Measurements from ENCODE around the gene AXL. TPM values are rescaled to one million over a fixed set of nuclear protein-coding genes. Genes with fewer than 3 reads are reported as not detected.
"Not testable (repeated sequence)": the region's sequence is repeated elsewhere in the genome, so short reads cannot be mapped to it uniquely, and the experiment has no call there.

AXL gene
- total RNA-seq, 1 donor from 2014 or later: 214 TPM

GRCh38 chr19:41226053-41226873 lies 7.2 kb downstream of the AXL start:
- DNase-seq (ENCODE audit: low spot score): no peak
- H3K4me1 Mint-ChIP-seq (ENCODE audit: low read depth): peaks cover 66% of the 10 kb centered on the region
- peak; percentile 51 for TF ChIP-seq CTCF (IDR thresholded peaks at IDR 0.05)
- H3K27ac Mint-ChIP-seq (ENCODE audit: unreplicated experiment): peak overlapping the region; percentile 99
- peaks cover 16% of the 10 kb centered on the region for H3K36me3 Mint-ChIP-seq (ENCODE audit: low read depth)
- no peaks in the 10 kb centered on the region for H3K9me3 Mint-ChIP-seq (ENCODE audit: low read depth)
- peak overlapping the region; percentile 71 for H3K4me3 Mint-ChIP-seq (ENCODE audit: unreplicated experiment)
- H3K27me3 Mint-ChIP-seq (ENCODE audit: low read depth): no peaks in the 10 kb centered on the region

- peaks cover 14% of the 10 kb centered on the region for H3K36me3 Mint-ChIP-seq (ENCODE audit: low read depth)
- peak overlapping the region; percentile 93 for H3K27ac Mint-ChIP-seq (ENCODE audit: unreplicated experiment)
- peaks cover 59% of the 10 kb centered on the region for H3K4me1 Mint-ChIP-seq (ENCODE audit: low read depth)
Measured at GRCh38 chr19:41226874-41227390, 7.9 kb downstream of the AXL start.

GRCh38 chr19:41228486-41228885 lies 9.5 kb downstream of the AXL start:
- H3K36me3 Mint-ChIP-seq (ENCODE audit: low read depth): peaks cover 13% of the 10 kb centered on the region
- H3K27me3 Mint-ChIP-seq (ENCODE audit: low read depth): no peaks in the 10 kb centered on the region
- peaks cover 44% of the 10 kb centered on the region for H3K4me1 Mint-ChIP-seq (ENCODE audit: low read depth)
- H3K4me3 Mint-ChIP-seq (ENCODE audit: unreplicated experiment): no peak overlapping the region
- H3K9me3 Mint-ChIP-seq (ENCODE audit: low read depth): no peaks in the 10 kb centered on the region
- peak overlapping the region; percentile 18 for H3K27ac Mint-ChIP-seq (ENCODE audit: unreplicated experiment)
- no peak for TF ChIP-seq CTCF (IDR thresholded peaks at IDR 0.05)
- no peak for DNase-seq (ENCODE audit: low spot score)

More at GRCh38 chr19:41226874-41227390, 7.9 kb downstream of the AXL start:
- no peak for DNase-seq (ENCODE audit: low spot score)
- Mint-ChIP-seq H3K9me3 (ENCODE audit: low read depth) (no peaks in the 10 kb centered on the region), H3K27me3 (ENCODE audit: low read depth) (no peaks in the 10 kb centered on the region), H3K4me3 (ENCODE audit: unreplicated experiment) (peak overlapping the region; percentile 71)
- TF ChIP-seq CTCF (IDR thresholded peaks at IDR 0.05): no peak

GRCh38 chr19:41229338-41229737 lies 10.3 kb downstream of the AXL start:
- H3K27ac Mint-ChIP-seq (ENCODE audit: unreplicated experiment); H3K4me3 Mint-ChIP-seq (ENCODE audit: unreplicated experiment); DNase-seq (ENCODE audit: low spot score); H3K9me3 Mint-ChIP-seq (ENCODE audit: low read depth); H3K27me3 Mint-ChIP-seq (ENCODE audit: low read depth): not testable (repeated sequence)
- Mint-ChIP-seq H3K4me1 (ENCODE audit: low read depth) (peaks cover 35% of the 10 kb centered on the region), H3K36me3 (ENCODE audit: low read depth) (peaks cover 14% of the 10 kb centered on the region)

GRCh38 chr19:41230067-41230857 lies 11.2 kb downstream of the AXL start:
- Mint-ChIP-seq H3K4me1 (ENCODE audit: low read depth) (peaks cover 26% of the 10 kb centered on the region), H3K27ac (ENCODE audit: unreplicated experiment) (no peak overlapping the region), H3K36me3 (ENCODE audit: low read depth) (peaks cover 15% of the 10 kb centered on the region), H3K27me3 (ENCODE audit: low read depth) (no peaks in the 10 kb centered on the region), H3K9me3 (ENCODE audit: low read depth) (no peaks in the 10 kb centered on the region), H3K4me3 (ENCODE audit: unreplicated experiment) (no peak overlapping the region)
- TF ChIP-seq CTCF (IDR thresholded peaks at IDR 0.05): no peak
- no peak for DNase-seq (ENCODE audit: low spot score)
